Astrocyte (in vitro differentiated cells and primary cell): ENCODE data around the gene GRB10.

Source experiments
- CTCF ChIP-seq: IDR thresholded peaks from 2 replicates; pipeline ENCODE4 v1.5.1; 2011; ENCODE audit warnings: low read depth, mild to moderate bottlenecking, inconsistent platforms, low read length, moderate library complexity; ENCODE audit not compliant: insufficient read depth
- EZH2 ChIP-seq: IDR thresholded peaks from 2 replicates; pipeline ENCODE4 v1.6.1; 2012; ENCODE audit warnings: mild to moderate bottlenecking, low read length, inconsistent platforms; ENCODE audit not compliant: insufficient read depth

DNA sequence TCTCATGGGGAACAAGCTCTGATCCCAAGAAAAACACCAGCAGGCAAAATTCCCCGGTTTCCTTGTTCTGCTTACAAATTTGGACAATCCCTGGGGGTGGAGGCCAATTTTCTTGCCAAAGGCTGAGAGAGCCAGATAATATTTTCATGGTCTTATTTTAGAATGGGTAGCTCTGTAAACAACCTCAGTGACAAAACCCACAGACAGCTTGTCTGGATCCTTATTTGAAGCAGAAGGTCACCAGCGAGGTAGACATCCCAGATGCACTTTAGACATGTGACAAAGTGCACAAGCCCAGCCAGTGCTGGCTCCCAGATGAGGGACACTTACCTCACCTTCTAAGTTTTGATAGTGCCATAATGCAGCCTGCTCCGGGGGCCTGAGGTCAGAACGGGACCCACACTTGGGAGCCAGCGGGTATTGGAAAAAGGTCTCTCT lies 114.9 kb downstream of the GRB10 start:
- TF ChIP-seq CTCF (no peak), EZH2 (no peak)
